Stimulated activated CD8-positive, alpha-beta memory T cell treated with anti-CD3 and anti-CD28 coated beads, Interleukin-12 subunit alpha, Interleukin-12 subunit beta, amount 100 ng/mL, for 24 hours (primary cell): ENCODE results near the gene GJD2.

Source experiments
- DNase-seq: peaks from one replicate; pipeline ENCODE4 v3.0.0-alpha.2; 2020; ENCODE audit errors: extremely low read depth

Gene GJD2

DNA sequence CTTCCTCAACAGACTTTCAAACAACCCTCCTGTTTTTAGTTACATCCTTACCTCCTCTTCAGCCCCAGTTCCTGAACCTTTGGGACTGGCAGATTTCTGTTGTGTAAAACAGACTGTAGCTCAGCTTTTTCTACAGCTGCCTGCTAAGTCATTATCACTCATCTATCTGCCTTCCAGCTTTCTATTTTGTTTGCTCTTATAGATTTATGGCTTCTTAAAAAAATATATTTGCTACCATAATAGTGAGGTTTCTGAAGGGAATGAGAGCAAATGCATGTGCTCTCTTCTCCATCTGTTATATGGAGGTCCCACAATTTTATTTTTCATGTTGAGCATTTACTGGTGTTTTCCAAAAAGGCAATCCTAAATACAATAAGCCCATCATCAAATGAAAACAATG is 18.2 kb upstream of the GJD2 start:
- DNase-seq = no peak

- no peak for DNase-seq
Observed at GRCh38 chr15:34772312-34772711, 17.5 kb upstream of the GJD2 start.

GRCh38 chr15:34769711-34770110 is 14.9 kb upstream of the GJD2 start:
- DNase-seq = no peak

GRCh38 chr15:34768530-34768929 is 13.7 kb upstream of the GJD2 start:
- DNase-seq = no peak

GRCh38 chr15:34765741-34766140 is 10.9 kb upstream of the GJD2 start:
- DNase-seq = no peak

DNA sequence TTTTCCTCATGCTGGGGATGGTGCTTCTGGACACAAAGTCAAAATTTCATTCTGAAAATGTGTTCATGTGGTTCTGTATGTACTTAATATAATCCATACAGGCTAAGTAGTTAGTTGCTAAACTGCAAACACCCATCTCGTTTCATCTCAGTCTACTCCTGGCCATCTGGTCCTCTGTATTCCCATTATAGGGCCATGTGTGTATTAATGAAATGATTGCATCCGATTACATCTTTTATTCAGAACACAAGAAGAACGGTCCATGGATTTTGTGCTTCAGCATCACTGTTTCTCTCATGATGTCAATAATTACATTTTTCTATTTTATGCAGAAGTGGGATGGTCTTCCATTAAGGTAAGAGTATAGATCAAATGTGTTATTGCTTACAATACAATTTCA is 6.1 kb upstream of the GJD2 start:
- DNase-seq = no peak

DNA sequence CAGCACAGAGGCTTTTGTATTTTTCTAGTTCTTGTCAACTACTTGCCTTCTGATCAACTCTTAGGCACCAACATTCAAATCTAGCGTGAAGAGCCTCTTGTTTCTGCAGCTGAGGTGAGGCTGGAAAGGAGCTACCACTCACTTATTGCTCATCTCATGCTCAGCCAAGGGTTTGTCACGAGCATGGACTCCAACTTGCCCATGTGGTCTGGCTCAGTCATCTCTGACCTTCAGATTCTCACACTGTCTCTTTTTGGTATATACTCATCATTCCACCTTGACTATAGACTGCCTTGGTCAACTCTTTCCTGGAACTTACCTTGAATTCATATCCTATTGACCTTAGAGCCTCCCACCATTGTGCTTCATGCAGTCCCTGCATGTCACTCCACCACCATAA is 5.2 kb upstream of the GJD2 start:
- DNase-seq = no peak

DNA sequence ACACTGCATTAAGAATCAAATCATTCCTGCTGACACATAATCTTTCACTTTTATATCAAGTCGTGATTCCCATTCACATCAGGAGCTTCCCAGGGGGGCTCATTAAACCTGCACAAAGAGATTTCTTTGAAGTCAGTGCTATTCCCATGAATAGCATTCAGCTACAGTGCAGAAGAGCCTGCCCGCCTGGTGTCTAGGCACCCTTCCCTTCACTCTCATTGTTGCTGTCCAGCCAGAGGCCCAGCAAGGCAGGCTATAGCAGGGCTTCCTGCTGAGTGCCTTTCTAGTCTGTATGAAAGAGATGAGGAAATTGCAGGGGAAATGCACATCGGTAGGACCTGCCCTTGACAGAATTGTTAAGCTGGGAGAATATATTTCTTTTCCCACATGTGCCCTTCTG is 4.5 kb upstream of the GJD2 start:
- DNase-seq = no peak

GRCh38 chr15:34757262-34757661 is 2.5 kb upstream of the GJD2 start:
- no peak for DNase-seq

GRCh38 chr15:34755419-34755773 is 598 bp upstream of the GJD2 start:
- no peak for DNase-seq

- DNase-seq = no peak
Observed at GRCh38 chr15:34754171-34754601, 612 bp downstream of the GJD2 start.

GRCh38 chr15:34753236-34753894 is 1.4 kb downstream of the GJD2 start:
- no peak for DNase-seq

DNA sequence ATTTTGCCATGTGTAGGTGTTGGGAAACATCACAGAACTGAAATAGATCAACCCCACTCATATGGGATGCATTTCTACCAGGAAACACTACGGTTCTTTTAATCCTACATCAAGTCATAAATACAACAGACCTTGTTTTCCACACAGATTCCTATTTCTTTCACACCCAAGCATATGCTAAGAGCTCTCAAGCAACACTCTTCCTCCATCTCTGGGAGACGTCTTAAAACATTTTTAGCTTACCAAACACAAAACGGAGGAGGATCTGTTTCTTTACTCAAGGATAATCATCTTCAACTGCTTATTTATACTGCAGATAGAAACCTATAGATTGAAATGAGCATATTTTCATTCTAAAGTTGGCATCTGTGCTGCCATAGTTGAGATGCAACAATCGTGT is 5.1 kb downstream of the GJD2 start:
- no peak for DNase-seq

- no peak for DNase-seq
Observed at GRCh38 chr15:34739346-34739745, 15.5 kb downstream of the GJD2 start.

- DNase-seq = no peak
Observed at GRCh38 chr15:34738002-34738401, 16.8 kb downstream of the GJD2 start.

- no peak for DNase-seq
Observed at GRCh38 chr15:34737477-34737876, 17.3 kb downstream of the GJD2 start.

DNA sequence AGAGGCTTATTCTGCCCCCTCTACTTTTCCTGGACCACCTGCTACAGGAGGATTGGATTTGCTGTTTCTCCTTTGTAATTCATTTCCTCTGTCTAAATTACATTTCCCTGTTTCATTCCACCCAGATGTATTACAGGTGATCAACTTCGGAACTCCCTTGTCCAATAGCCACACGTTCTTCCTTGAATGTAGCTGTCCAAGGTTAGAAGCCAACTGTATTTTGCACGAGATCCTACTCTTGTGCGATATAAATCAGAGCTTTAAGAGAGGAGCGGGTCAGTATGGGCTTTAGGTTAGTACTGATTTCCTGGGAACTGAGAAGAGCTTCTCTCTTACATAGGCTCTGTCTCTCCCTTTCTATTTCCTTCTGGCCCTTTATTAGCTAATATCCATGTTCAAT is 20.5 kb downstream of the GJD2 start:
- no peak for DNase-seq

DNA sequence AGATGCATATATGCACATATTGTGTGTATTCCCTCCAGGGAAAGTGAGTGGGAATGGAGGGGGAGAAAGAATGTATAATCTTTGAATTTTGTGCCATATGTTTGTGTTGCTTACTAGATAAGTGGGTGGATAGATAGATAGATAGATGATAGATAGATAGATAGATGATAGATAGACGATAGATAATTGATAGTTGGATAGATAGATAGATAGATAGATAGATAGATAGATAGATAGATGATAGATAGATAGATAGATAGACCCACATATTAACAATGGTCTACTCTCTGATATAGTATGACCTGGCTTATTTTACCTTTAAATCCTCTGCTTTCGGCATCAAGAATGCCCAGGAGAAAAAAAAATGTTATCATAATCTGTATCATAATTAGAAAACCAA is 21.2 kb downstream of the GJD2 start:
- no peak for DNase-seq

DNA sequence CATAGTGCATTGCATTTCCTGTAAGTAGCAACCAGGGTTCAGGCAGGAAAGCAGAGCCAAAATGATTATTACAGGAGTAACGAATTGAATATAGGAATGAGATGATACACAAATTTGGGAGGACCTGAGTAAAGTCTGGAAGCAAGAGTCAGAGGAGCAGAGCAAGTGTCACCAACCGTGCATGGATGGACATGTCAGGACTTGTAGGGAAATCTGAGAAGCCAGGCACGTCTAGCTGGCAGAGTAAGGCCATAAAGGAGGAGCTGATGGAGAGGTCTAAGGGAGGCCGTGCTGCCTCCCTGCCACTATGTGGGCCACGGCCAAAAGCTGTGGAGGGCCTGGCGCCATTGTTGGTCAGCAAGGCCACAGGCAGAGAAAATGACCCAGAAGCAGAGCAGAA is 22.4 kb downstream of the GJD2 start:
- no peak for DNase-seq

GRCh38 chr15:34730701-34731100 is 24.1 kb downstream of the GJD2 start:
- no peak for DNase-seq

DNA sequence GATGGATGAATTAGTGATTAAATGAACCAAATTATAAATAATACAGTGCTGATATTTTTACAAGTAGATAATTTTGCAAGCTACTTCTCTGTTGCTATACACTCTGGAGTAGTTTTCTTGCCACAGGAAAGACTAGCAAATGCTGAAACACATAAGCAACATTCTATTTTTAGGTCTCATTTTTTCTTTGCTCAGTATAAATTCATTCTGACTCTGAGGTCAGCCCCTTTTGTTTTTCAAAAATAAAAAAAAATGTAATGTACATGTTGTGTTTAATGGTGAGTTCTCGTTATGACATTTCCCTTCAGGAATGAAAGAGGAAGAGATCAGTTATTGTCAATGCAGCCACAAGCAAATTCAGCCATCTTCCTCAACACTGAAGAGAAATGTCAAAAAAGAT is 24.9 kb downstream of the GJD2 start:
- no peak for DNase-seq

DNA sequence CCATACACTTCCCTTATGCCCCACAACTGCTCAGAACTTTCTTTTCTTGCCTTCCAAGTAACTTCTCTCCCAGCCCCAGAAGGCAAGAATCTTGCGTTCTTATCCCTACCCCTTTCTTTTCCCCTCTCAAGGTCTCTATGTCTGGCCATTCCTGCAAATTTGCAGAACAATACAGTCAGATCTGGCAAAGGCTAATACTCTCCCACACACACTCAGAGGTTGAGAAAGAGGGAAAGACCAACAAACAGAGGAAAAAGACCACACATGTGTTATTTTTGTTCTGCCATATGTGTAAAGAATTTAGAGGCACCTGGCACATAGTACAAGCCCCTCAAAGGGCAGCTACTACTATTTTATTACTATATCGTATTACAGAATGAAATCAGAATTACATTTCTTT is 25.7 kb downstream of the GJD2 start:
- DNase-seq = no peak

GRCh38 chr15:34726406-34727100 is 28.2 kb downstream of the GJD2 start:
- no peak for DNase-seq

DNA sequence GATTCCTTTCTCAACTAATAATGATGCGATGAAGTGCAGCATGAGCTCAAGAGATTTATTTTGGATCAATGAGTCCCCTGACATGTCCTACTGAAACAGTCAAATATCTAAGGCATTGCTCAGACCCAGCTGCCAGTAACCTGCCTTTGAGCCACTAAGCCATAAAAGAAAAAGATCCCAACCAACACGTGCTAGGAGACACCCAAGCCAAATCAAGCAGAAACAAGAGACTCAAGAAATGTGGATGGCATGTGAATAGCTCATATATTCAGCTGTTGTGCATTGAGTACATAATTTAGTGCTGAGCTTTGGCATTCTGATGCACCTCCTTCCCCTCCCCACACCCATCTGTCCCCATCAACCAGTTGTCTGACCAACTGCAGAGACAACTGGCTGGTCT is 29.2 kb downstream of the GJD2 start:
- no peak for DNase-seq
